Liver (tissue), 3 donors: ENCODE data around the gene OSGIN1.

Experiments
- REST ChIP-seq: IDR thresholded peaks from 2 replicates; pipeline ENCODE4 v1.6.1; 2016; ENCODE audit warnings: antibody characterized with exemption, mild to moderate bottlenecking
- SP1 ChIP-seq: IDR thresholded peaks from 2 replicates; pipeline ENCODE4 v1.6.1; 2018; ENCODE audit warnings: antibody characterized with exemption, mild to moderate bottlenecking
- ZBTB33 ChIP-seq: IDR thresholded peaks from 2 replicates; pipeline ENCODE4 v1.6.1; 2016; ENCODE audit warnings: antibody characterized with exemption
- TF ChIP-seq, protein P1 (sequence below): fragments of 150-350 bp; IDR thresholded peaks from 2 replicates; pipeline ENCODE4 v1.5.1; 2017; ENCODE audit warnings: improper control_type of control experiment, low read depth, low read length; ENCODE audit not compliant: missing input control
- donor health status: healthy.
- donor health status: healthy.

DNA sequence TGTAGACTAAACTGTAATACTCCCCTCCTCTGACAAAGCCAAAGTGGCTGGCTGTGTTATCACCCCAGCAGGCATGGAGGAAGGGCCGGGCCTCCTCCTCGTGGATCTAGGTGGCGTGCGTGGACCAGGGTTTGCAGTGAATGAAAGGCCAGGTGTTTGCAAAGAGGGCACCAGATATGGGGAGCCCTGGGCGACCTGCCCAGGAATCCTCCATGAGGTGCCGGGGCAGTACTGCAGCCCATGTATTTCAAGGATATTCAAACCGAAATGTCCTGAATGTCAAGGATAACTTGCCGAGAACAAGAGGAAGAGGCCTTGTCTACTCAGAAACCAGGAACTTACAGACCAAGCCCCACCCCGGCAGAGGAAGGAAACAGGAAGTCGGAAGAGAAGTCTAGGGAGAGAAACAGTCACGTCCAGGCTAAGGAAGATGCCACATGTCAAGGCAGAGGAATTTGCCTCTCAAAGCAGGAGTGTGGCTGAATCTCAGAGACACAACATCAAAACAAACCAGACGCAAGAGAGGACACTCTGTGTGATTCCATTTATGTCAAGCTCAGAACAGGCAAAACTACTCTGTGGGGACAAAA lies 13.7 kb upstream of the OSGIN1 start:
- TF ChIP-seq, protein P1, sequence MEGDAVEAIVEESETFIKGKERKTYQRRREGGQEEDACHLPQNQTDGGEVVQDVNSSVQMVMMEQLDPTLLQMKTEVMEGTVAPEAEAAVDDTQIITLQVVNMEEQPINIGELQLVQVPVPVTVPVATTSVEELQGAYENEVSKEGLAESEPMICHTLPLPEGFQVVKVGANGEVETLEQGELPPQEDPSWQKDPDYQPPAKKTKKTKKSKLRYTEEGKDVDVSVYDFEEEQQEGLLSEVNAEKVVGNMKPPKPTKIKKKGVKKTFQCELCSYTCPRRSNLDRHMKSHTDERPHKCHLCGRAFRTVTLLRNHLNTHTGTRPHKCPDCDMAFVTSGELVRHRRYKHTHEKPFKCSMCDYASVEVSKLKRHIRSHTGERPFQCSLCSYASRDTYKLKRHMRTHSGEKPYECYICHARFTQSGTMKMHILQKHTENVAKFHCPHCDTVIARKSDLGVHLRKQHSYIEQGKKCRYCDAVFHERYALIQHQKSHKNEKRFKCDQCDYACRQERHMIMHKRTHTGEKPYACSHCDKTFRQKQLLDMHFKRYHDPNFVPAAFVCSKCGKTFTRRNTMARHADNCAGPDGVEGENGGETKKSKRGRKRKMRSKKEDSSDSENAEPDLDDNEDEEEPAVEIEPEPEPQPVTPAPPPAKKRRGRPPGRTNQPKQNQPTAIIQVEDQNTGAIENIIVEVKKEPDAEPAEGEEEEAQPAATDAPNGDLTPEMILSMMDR = no peak
- TF ChIP-seq ZBTB33 = no peak
- TF ChIP-seq SP1 = no peak
- no peak for TF ChIP-seq REST
